Liver (tissue), 9 donors: ENCODE measurements around the gene RCOR1. TPM values are rescaled to one million over a fixed set of nuclear protein-coding genes. Genes with fewer than 3 reads are reported as not detected.

ENCODE experiments used
- DNase-seq: peaks from one replicate; pipeline ENCODE4 v3.0.0-alpha.2; 2017; ENCODE audit warnings: low spot score
- H3K27ac ChIP-seq, 2 donors: one replicate each; pipeline ENCODE4 v1.7.0; 2013; ENCODE audit warnings: inconsistent platforms in 2 of 2, low read length in 2 of 2, control low read depth in 1 of 2, low read depth in 1 of 2, mild to moderate bottlenecking in 1 of 2
- H3K27me3 ChIP-seq, 4 donors: one replicate each; pipeline versions ENCODE4 v1.6.1 to v1.7.0; 2013; ENCODE audit warnings: low read length in 3 of 4, inconsistent platforms in 1 of 4, mild to moderate bottlenecking in 1 of 4, moderate library complexity in 1 of 4; ENCODE audit not compliant: control insufficient read depth in 4 of 4, insufficient read depth in 4 of 4
- H3K36me3 ChIP-seq, 4 donors: one replicate each; pipeline versions ENCODE4 v1.6.1 to v1.7.0; 2013; ENCODE audit warnings: low read length in 3 of 4, mild to moderate bottlenecking in 3 of 4, low read depth in 1 of 4, moderate library complexity in 1 of 4; ENCODE audit not compliant: control insufficient read depth in 4 of 4, insufficient read depth in 3 of 4
- H3K4me1 ChIP-seq, 4 donors: one replicate each; pipeline versions ENCODE4 v1.6.1 to v1.7.0; 2013; ENCODE audit warnings: low read length in 3 of 4, mild to moderate bottlenecking in 3 of 4, moderate library complexity in 1 of 4; ENCODE audit not compliant: control insufficient read depth in 4 of 4, insufficient read depth in 4 of 4
- H3K4me3 ChIP-seq, 3 donors: one replicate each; pipeline versions ENCODE4 v1.6.1 to v1.7.0; 2013; ENCODE audit warnings: low read length in 3 of 3, control low read depth in 1 of 3, low read depth in 1 of 3, mild to moderate bottlenecking in 1 of 3
- H3K9ac ChIP-seq, 2 donors: one replicate each; pipeline ENCODE4 v1.7.0; 2013; ENCODE audit warnings: low read length in 2 of 2, mild to moderate bottlenecking in 2 of 2, moderate library complexity in 2 of 2, control low read depth in 1 of 2, low read depth in 1 of 2
- H3K9me3 ChIP-seq, 4 donors: one replicate each; pipeline versions ENCODE4 v1.6.1 to v1.7.0; 2013; ENCODE audit warnings: low read length in 3 of 4; ENCODE audit not compliant: control insufficient read depth in 4 of 4
- ATF3 ChIP-seq: IDR thresholded peaks from 2 replicates; pipeline ENCODE4 v1.6.1; 2016; ENCODE audit warnings: antibody characterized with exemption
- CTCF ChIP-seq: fragments of 150-350 bp; IDR thresholded peaks from 2 replicates; pipeline ENCODE4 v1.5.1; 2017; ENCODE audit warnings: improper control_type of control experiment, low read depth, low read length; ENCODE audit not compliant: missing input control
- EGR1 ChIP-seq, 2 donors: IDR thresholded peaks; 2 replicates each; pipeline ENCODE4 v1.6.1; 2016 to 2018; ENCODE audit warnings: antibody characterized with exemption in 2 of 2, low read depth in 2 of 2
- FOXA1 ChIP-seq: IDR thresholded peaks from 2 replicates; pipeline ENCODE4 v1.6.1; 2016; ENCODE audit warnings: antibody characterized with exemption
- FOXA2 ChIP-seq: IDR thresholded peaks from 2 replicates; pipeline ENCODE4 v1.6.1; 2016; ENCODE audit warnings: antibody characterized with exemption
- GABPA ChIP-seq, 2 donors: IDR thresholded peaks in 1 of 2; conservative IDR thresholded peaks in 1 of 2; 2 replicates each; pipeline ENCODE4 v1.6.1; 2016; ENCODE audit warnings: antibody characterized with exemption in 2 of 2, mild to moderate bottlenecking in 1 of 2, moderate library complexity in 1 of 2
- HNF4A ChIP-seq, 2 donors: conservative IDR thresholded peaks; 2 replicates each; pipeline ENCODE4 v1.6.1; 2016; ENCODE audit warnings: antibody characterized with exemption in 2 of 2, mild to moderate bottlenecking in 2 of 2
- HNF4G ChIP-seq: IDR thresholded peaks from 2 replicates; pipeline ENCODE4 v1.6.1; 2016; ENCODE audit warnings: antibody characterized with exemption
- JUND ChIP-seq, 2 donors: IDR thresholded peaks; 2 replicates each; pipeline ENCODE4 v1.6.1; 2016; ENCODE audit warnings: antibody characterized with exemption in 2 of 2
- MAX ChIP-seq: IDR thresholded peaks from 2 replicates; pipeline ENCODE4 v1.6.1; 2016; ENCODE audit warnings: antibody characterized with exemption
- NR2F2 ChIP-seq: IDR thresholded peaks from 2 replicates; pipeline ENCODE4 v1.6.1; 2016; ENCODE audit warnings: antibody characterized with exemption
- RAD21 ChIP-seq, 2 donors: IDR thresholded peaks; 2 replicates each; pipeline ENCODE4 v1.6.1; 2016; ENCODE audit warnings: antibody characterized with exemption in 2 of 2, mild to moderate bottlenecking in 2 of 2
- REST ChIP-seq: IDR thresholded peaks from 2 replicates; pipeline ENCODE4 v1.6.1; 2016; ENCODE audit warnings: antibody characterized with exemption, mild to moderate bottlenecking
- RXRA ChIP-seq, 2 donors: IDR thresholded peaks; 2 replicates each; pipeline ENCODE4 v1.6.1; 2017 to 2018; ENCODE audit warnings: antibody characterized with exemption in 2 of 2, mild to moderate bottlenecking in 1 of 2
- SP1 ChIP-seq: IDR thresholded peaks from 2 replicates; pipeline ENCODE4 v1.6.1; 2018; ENCODE audit warnings: antibody characterized with exemption, mild to moderate bottlenecking
- TAF1 ChIP-seq: conservative IDR thresholded peaks from 2 replicates; pipeline ENCODE4 v1.6.1; 2016; ENCODE audit warnings: antibody characterized with exemption, mild to moderate bottlenecking
- YY1 ChIP-seq: IDR thresholded peaks from 2 replicates; pipeline ENCODE4 v1.6.1; 2016; ENCODE audit warnings: antibody characterized with exemption, mild to moderate bottlenecking
- WGBS: extraction: QIAGEN DNeasy Blood & Tissue Kit; methylation state at CpG from one replicate; pipeline ENCODE4 v1.1.7; 2013; 5-methylcytosine and 5-hydroxymethylcytosine counted together
- polyA plus RNA-seq, 2 donors: library from polyadenylated mRNA; stranded (reverse) in 1 of 2; unstranded in 1 of 2; fragments of 200-250 nt in 1 of 2; fragments of >200 nt in 1 of 2; fragmentation: Nextera tagmentation in 1 of 2; extraction: Ambion mirVana in 1 of 2; gene quantifications; one replicate each; pipeline versions ENCODE4 v1.2.1 to v1.2.3, GENCODE V29; 2013 to 2015
- total RNA-seq, 2 donors: library from RNA; depleted of rRNA; stranded (reverse); fragments of >200 nt; gene quantifications; one replicate each; pipeline ENCODE4 v1.2.3, GENCODE V29; 2014
- TF ChIP-seq, protein P1 (sequence below): IDR thresholded peaks from 2 replicates; pipeline ENCODE4 v1.6.1; 2016; ENCODE audit warnings: antibody characterized with exemption
- donor health status: healthy.
- donor health status: healthy.
- donor health status: healthy.
- donor health status: healthy.
- donor health status: healthy.

Gene RCOR1
- total and polyA plus RNA-seq, 4 donors = 4.2 to 17.0 (median 5.7) TPM

DNA sequence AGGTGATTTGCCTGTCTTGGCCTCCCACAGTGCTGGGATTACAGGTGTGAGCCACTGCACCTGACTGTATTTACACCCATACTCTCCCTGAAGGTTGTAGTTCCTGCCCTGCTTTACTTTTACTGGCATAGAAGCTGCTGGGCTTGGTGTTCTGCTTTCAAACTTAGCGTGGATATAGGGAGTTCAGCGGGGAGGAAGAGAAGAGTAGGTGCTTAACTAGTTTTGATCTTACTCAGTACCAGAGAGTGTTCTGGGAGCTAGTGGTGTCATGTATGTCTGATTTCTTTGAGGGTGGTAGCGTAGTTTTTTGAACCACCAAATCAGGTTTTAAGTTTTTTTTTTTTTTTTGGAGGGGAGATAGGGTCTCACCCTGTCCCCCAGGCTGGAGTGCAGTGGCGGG is 13.8 kb downstream of the RCOR1 start (continued):
- TF ChIP-seq ATF3 = no peak
- TF ChIP-seq, protein P1, sequence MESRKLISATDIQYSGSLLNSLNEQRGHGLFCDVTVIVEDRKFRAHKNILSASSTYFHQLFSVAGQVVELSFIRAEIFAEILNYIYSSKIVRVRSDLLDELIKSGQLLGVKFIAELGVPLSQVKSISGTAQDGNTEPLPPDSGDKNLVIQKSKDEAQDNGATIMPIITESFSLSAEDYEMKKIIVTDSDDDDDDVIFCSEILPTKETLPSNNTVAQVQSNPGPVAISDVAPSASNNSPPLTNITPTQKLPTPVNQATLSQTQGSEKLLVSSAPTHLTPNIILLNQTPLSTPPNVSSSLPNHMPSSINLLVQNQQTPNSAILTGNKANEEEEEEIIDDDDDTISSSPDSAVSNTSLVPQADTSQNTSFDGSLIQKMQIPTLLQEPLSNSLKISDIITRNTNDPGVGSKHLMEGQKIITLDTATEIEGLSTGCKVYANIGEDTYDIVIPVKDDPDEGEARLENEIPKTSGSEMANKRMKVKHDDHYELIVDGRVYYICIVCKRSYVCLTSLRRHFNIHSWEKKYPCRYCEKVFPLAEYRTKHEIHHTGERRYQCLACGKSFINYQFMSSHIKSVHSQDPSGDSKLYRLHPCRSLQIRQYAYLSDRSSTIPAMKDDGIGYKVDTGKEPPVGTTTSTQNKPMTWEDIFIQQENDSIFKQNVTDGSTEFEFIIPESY = no peak
- TF ChIP-seq JUND (IDR thresholded peaks at IDR 0.05) = no peak
- TF ChIP-seq HNF4G = no peak
- TF ChIP-seq MAX = no peak

- WGBS = 92% methylated on average over 4 of the region's 4 CpGs
- peaks cover 0 to 8% (median 1%) of the 10 kb centered on the region in 4 donors for H3K4me1 ChIP-seq
- H3K9ac ChIP-seq = no peak overlapping the region
- H3K9me3 ChIP-seq = no peaks in the 10 kb centered on the region
- DNase-seq = no peak
- no peak overlapping the region for H3K4me3 ChIP-seq
- H3K27ac ChIP-seq = no peak overlapping the region
- no peaks in the 10 kb centered on the region for H3K36me3 ChIP-seq
- no peaks in the 10 kb centered on the region for H3K27me3 ChIP-seq
- TF ChIP-seq NR2F2 (no peak), FOXA1 (no peak), HNF4G (no peak), TAF1 (no peak), MAX (no peak), ATF3 (no peak), YY1 (no peak), RAD21 (IDR thresholded peaks at IDR 0.05) (no peak), GABPA (IDR thresholded peaks at IDR 0.05 in 1 of 2, conservative IDR thresholded peaks at IDR 0.05 in 1 of 2) (no peak), SP1 (no peak), EGR1 (IDR thresholded peaks at IDR 0.05; ENCODE audit: low read depth in 2 of 2) (no peak), FOXA2 (no peak), CTCF (no peak), JUND (IDR thresholded peaks at IDR 0.05) (no peak), REST (no peak), RXRA (IDR thresholded peaks at IDR 0.05) (no peak), HNF4A (conservative IDR thresholded peaks at IDR 0.05) (no peak)
- TF ChIP-seq, protein P1 = no peak
These were observed 15.6 kb downstream of the RCOR1 start for GRCh38 chr14:102608064-102608446.
